Hindlimb muscle (tissue), 1 donor: ENCODE data around the gene NDUFA6. TPM values are rescaled to one million over a fixed set of nuclear protein-coding genes. Genes with fewer than 3 reads are reported as not detected.
A peak's percentile ranks its signal among the peaks of the same experiment; 100 is the strongest.
"Not testable (repeated sequence)": the region's sequence is repeated elsewhere in the genome, so short reads cannot be mapped to it uniquely, and the experiment has no call there.

Experiments used
- DNase-seq: peaks from one replicate; pipeline ENCODE4 v3.0.0-alpha.2; 2013
- polyA plus RNA-seq: library from polyadenylated mRNA; unstranded; fragments of 120-200 nt; gene quantifications from one replicate; pipeline ENCODE4 v1.2.1, GENCODE V29; 2013; ENCODE audit not compliant: insufficient read length

NDUFA6 gene
- 75.3 TPM for polyA plus RNA-seq

GRCh38 chr22:42090596-42091454 is at the start of gene NDUFA6:
Gene NDUFA6, minus strand, starts transcription at chr22:42090772. Its CDS starts 28 bp downstream, at chr22:42090744.
- DNase-seq: peak; percentile 97

GRCh38 chr22:42140153-42140552 is 49.6 kb upstream of the NDUFA6 start:
- DNase-seq: not testable (repeated sequence)

GRCh38 chr22:42139508-42139907 is 48.9 kb upstream of the NDUFA6 start:
- not testable (repeated sequence) for DNase-seq

- no peak for DNase-seq
Measured at GRCh38 chr22:42138972-42139371, 48.4 kb upstream of the NDUFA6 start.

GRCh38 chr22:42138122-42138770 is 47.7 kb upstream of the NDUFA6 start:
- no peak for DNase-seq

GRCh38 chr22:42135688-42136087 is 45.1 kb upstream of the NDUFA6 start:
- not testable (repeated sequence) for DNase-seq

GRCh38 chr22:42134100-42135020 is 43.8 kb upstream of the NDUFA6 start:
- no peak for DNase-seq

GRCh38 chr22:42132457-42132856 is 41.9 kb upstream of the NDUFA6 start:
- no peak for DNase-seq

- no peak for DNase-seq
Measured at GRCh38 chr22:42131562-42131961, 41.0 kb upstream of the NDUFA6 start.

- DNase-seq: not testable (repeated sequence)
Measured at GRCh38 chr22:42130639-42131431, 40.3 kb upstream of the NDUFA6 start, which contains the start of gene CYP2D6. Gene CYP2D6, minus strand, starts transcription at chr22:42130810. Its CDS starts 19 bp downstream, at chr22:42130791.

- not testable (repeated sequence) for DNase-seq
Measured at GRCh38 chr22:42130182-42130581, 39.6 kb upstream of the NDUFA6 start.

GRCh38 chr22:42128776-42129694 is 38.5 kb upstream of the NDUFA6 start:
- not testable (repeated sequence) for DNase-seq

GRCh38 chr22:42128007-42128406 is 37.4 kb upstream of the NDUFA6 start:
- DNase-seq: not testable (repeated sequence)

GRCh38 chr22:42127606-42128005 is 37.0 kb upstream of the NDUFA6 start:
- DNase-seq: no peak

GRCh38 chr22:42123529-42123928 is 33.0 kb upstream of the NDUFA6 start:
- DNase-seq: not testable (repeated sequence)

- DNase-seq: not testable (repeated sequence)
Measured at GRCh38 chr22:42120231-42121021, 29.9 kb upstream of the NDUFA6 start.

- no peak for DNase-seq
Measured at GRCh38 chr22:42116848-42117424, 26.4 kb upstream of the NDUFA6 start.

GRCh38 chr22:42115420-42115830 is 24.9 kb upstream of the NDUFA6 start:
- not testable (repeated sequence) for DNase-seq

- DNase-seq: no peak
Measured at GRCh38 chr22:42114721-42115120, 24.1 kb upstream of the NDUFA6 start.
